HCT116 (cell line): ENCODE results near the gene TBX15. TPM values are rescaled to one million over a fixed set of nuclear protein-coding genes. Genes with fewer than 3 reads are reported as not detected.

Experiments
- ATAC-seq: fragments of 200-7000 bp; cut with Tn5 transposase; 2 replicates; pipeline ENCODE4 v1.9.1; 2020; ENCODE audit warnings: mild to moderate bottlenecking, moderate library complexity
- BruUV-seq: library from RNA; stranded (reverse); fragments of 400-500 nt; replicated peaks from 2 replicates; lab custom pipeline; 2021; lab: Mats Ljungman, UMichigan
- CTCF ChIA-PET: fragments of 300-600 bp; sonication (Branson Sonifier 250); formaldehyde crosslinking; loops from one replicate; lab custom pipeline; 2021; ENCODE audit warnings: antibody characterized with exemption; lab: Charles Lee
- POLR2A ChIA-PET: fragments of 300-600, 350-600 bp; sonication (Branson Sonifier 250); formaldehyde crosslinking; loops from one replicate; lab custom pipeline; 2021; ENCODE audit warnings: antibody characterized with exemption; lab: Charles Lee
- RAD21 ChIA-PET, 2 experiments: fragments of 300-600 bp; sonication (Branson Sonifier 250); formaldehyde crosslinking; loops; one replicate each; lab custom pipeline; 2023; ENCODE audit warnings: low total read pairs in 2 of 2; ENCODE audit not compliant: uncharacterized antibody in 2 of 2, unreplicated experiment in 2 of 2, low non-redundant PET in 1 of 2; lab: Charles Lee
- DNase-seq: peaks from one replicate; pipeline ENCODE4 v3.0.0-alpha.2; 2010; ENCODE audit warnings: low read depth, low spot score
- H2AFZ ChIP-seq: fragments of 200-600 bp; shearing (Covaris generic), sonication (generic); 2 replicates; pipeline ENCODE4 v1.6.1; 2017; ENCODE audit warnings: low read depth, mixed run types, mixed read lengths, antibody characterized with exemption, low read length; ENCODE audit not compliant: poor library complexity, severe bottlenecking
- H3K27ac ChIP-seq: 2 replicates; pipeline ENCODE4 v1.5.1; 2012; ENCODE audit warnings: low read depth, low read length
- H3K27me3 ChIP-seq: fragments of 200-600 bp; sonication (generic); 2 replicates; pipeline ENCODE4 v1.6.1; 2016; ENCODE audit warnings: mixed run types, low read length, mixed read lengths; ENCODE audit not compliant: insufficient read depth
- H3K36me3 ChIP-seq, 2 experiments: fragments of 200-500 bp in 1 of 2; fragments of 200-600 bp in 1 of 2; sonication (Bioruptor generic) in 1 of 2; sonication (generic) in 1 of 2; 2 replicates each; pipeline versions ENCODE4 v1.5.1 to v1.6.1; 2014 to 2016; ENCODE audit warnings: low read length in 2 of 2, inconsistent platforms in 1 of 2, mixed read lengths in 1 of 2, mixed run types in 1 of 2; ENCODE audit not compliant: insufficient read depth in 2 of 2, control insufficient read depth in 1 of 2
- H3K4me1 ChIP-seq, 2 experiments: fragments of 200-600 bp in 1 of 2; sonication (generic) in 1 of 2; 2 replicates each; pipeline versions ENCODE4 v1.5.1 to v1.6.1; 2012 to 2017; ENCODE audit warnings: low read length in 2 of 2, inconsistent platforms in 1 of 2, mild to moderate bottlenecking in 1 of 2, mixed read lengths in 1 of 2, mixed run types in 1 of 2, moderate library complexity in 1 of 2; ENCODE audit not compliant: insufficient read depth in 2 of 2, control insufficient read depth in 1 of 2
- H3K4me2 ChIP-seq: fragments of 200-600 bp; sonication (generic); 2 replicates; pipeline ENCODE4 v1.6.1; 2017; ENCODE audit warnings: mixed run types, low read length, mixed read lengths
- H3K4me3 ChIP-seq, 2 experiments: fragments of 200-600 bp in 1 of 2; sonication (generic) in 1 of 2; replicated peaks in 1 of 2; 2 replicates each; pipeline ENCODE4 v1.5.1; 2011 to 2016; ENCODE audit warnings: low read length in 2 of 2, control low read depth in 1 of 2, low read depth in 1 of 2, mild to moderate bottlenecking in 1 of 2, mixed read lengths in 1 of 2, mixed run types in 1 of 2
- H3K79me2 ChIP-seq: fragments of 200-600 bp; sonication (generic); 2 replicates; pipeline ENCODE4 v1.6.1; 2017; ENCODE audit warnings: mild to moderate bottlenecking, mixed run types, low read length, moderate library complexity, mixed read lengths; ENCODE audit not compliant: insufficient read depth
- H3K9ac ChIP-seq: fragments of 200-600 bp; sonication (generic); 2 replicates; pipeline ENCODE4 v1.6.1; 2016; ENCODE audit warnings: low read length, mixed read lengths
- H3K9me2 ChIP-seq: fragments of 200-600 bp; sonication (generic), shearing (Covaris generic); 2 replicates; pipeline ENCODE4 v1.6.1; 2017; ENCODE audit warnings: mixed run types, mild to moderate bottlenecking, moderate library complexity; ENCODE audit not compliant: insufficient read depth
- H3K9me3 ChIP-seq, 2 experiments: fragments of 200-500 bp in 1 of 2; fragments of 200-600 bp in 1 of 2; sonication (Bioruptor generic) in 1 of 2; sonication (generic) in 1 of 2; 2 replicates each; pipeline ENCODE4 v1.6.1; 2014 to 2017; ENCODE audit warnings: low read length in 2 of 2, mixed read lengths in 2 of 2, inconsistent platforms in 1 of 2, low read depth in 1 of 2, mild to moderate bottlenecking in 1 of 2, mixed run types in 1 of 2, moderate library complexity in 1 of 2; ENCODE audit not compliant: control insufficient read depth in 1 of 2, insufficient read depth in 1 of 2
- H4K20me1 ChIP-seq: fragments of 200-600 bp; sonication (generic), shearing (Covaris generic); 2 replicates; pipeline ENCODE4 v1.6.1; 2017; ENCODE audit warnings: mixed run types, mild to moderate bottlenecking, moderate library complexity; ENCODE audit not compliant: insufficient read depth
- CBX3 ChIP-seq: IDR thresholded peaks from 2 replicates; pipeline ENCODE4 v1.6.1; 2012; ENCODE audit warnings: low read depth
- POLR2A ChIP-seq: IDR thresholded peaks from 2 replicates; pipeline ENCODE4 v1.7.0; 2011; ENCODE audit warnings: borderline replicate concordance; ENCODE audit not compliant: insufficient read depth, insufficient read length; ENCODE audit errors: extremely low read depth
- RAD21 ChIP-seq: IDR thresholded peaks from 2 replicates; pipeline ENCODE4 v1.6.1; 2012; ENCODE audit warnings: low read depth, mild to moderate bottlenecking
- ZBTB33 ChIP-seq: IDR thresholded peaks from 2 replicates; pipeline ENCODE4 v1.6.1; 2011; ENCODE audit warnings: mild to moderate bottlenecking, low read length, moderate library complexity; ENCODE audit not compliant: insufficient replicate concordance; ENCODE audit errors: extremely low read depth
- intact Hi-C: fragments of 100-400 bp; cut with micrococcal nuclease; formaldehyde crosslinking; loops from 2 replicates; pipeline ENCODE4 v1.10.0; 2022
- total RNA-seq: library from RNA; stranded (reverse); gene quantifications from one replicate; pipeline ENCODE4 v1.2.1, GENCODE V29; 2021; ENCODE audit not compliant: unreplicated experiment
- TF ChIP-seq, protein P1 (sequence below): IDR thresholded peaks from 2 replicates; pipeline ENCODE4 v1.6.1; 2012; ENCODE audit warnings: low read depth

Gene TBX15
- total RNA-seq, 1 experiment from 2014 or later = not detected

DNA sequence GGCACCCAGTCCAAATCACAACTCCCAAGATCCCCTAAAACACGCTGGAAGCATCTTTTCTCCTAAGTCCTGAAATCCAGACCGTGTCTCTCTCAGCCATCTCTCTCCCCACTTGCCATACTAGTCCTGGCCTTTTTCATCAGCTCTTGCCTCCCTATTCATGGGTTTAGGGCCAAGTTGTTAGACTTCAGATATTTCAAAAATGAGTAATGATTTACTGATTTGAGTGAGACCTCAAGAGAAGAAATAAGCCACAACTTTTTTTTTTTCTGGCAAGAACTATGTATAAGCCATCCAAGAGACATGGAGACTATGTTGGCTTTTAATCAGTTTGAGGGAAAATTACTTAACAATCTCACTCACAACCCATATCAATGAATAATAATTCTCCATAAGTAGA is 62.5 kb downstream of the TBX15 start:
- RAD21 ChIA-PET = no interaction called here
- CTCF ChIA-PET = no interaction called here

More for the DNA sequence above, 62.5 kb downstream of the TBX15 start:
- TF ChIP-seq ZBTB33 (no peak), RAD21 (no peak), POLR2A (no peak), CBX3 (no peak)
- TF ChIP-seq, protein P1, sequence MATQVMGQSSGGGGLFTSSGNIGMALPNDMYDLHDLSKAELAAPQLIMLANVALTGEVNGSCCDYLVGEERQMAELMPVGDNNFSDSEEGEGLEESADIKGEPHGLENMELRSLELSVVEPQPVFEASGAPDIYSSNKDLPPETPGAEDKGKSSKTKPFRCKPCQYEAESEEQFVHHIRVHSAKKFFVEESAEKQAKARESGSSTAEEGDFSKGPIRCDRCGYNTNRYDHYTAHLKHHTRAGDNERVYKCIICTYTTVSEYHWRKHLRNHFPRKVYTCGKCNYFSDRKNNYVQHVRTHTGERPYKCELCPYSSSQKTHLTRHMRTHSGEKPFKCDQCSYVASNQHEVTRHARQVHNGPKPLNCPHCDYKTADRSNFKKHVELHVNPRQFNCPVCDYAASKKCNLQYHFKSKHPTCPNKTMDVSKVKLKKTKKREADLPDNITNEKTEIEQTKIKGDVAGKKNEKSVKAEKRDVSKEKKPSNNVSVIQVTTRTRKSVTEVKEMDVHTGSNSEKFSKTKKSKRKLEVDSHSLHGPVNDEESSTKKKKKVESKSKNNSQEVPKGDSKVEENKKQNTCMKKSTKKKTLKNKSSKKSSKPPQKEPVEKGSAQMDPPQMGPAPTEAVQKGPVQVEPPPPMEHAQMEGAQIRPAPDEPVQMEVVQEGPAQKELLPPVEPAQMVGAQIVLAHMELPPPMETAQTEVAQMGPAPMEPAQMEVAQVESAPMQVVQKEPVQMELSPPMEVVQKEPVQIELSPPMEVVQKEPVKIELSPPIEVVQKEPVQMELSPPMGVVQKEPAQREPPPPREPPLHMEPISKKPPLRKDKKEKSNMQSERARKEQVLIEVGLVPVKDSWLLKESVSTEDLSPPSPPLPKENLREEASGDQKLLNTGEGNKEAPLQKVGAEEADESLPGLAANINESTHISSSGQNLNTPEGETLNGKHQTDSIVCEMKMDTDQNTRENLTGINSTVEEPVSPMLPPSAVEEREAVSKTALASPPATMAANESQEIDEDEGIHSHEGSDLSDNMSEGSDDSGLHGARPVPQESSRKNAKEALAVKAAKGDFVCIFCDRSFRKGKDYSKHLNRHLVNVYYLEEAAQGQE = no peak
- intact Hi-C loops = no loop called here
- no peak overlapping the region for H3K4me2 ChIP-seq
- H3K9me2 ChIP-seq = no peaks in the 10 kb centered on the region
- POLR2A ChIA-PET = no interaction called here
- DNase-seq = no peak
- H3K4me1 ChIP-seq = no peaks in the 10 kb centered on the region
- no peak for ATAC-seq
- no peak overlapping the region for H3K4me3 ChIP-seq
- H3K79me2 ChIP-seq = no peaks in the 10 kb centered on the region
- BruUV-seq = no TSS peak
- H2AFZ ChIP-seq = no peak overlapping the region
- no peak overlapping the region for H3K9ac ChIP-seq
- no peaks in the 10 kb centered on the region; the same call in 1 of the 2 replicates for H4K20me1 ChIP-seq
- peaks cover 7% of the 10 kb centered on the region; the same call in 1 of the 2 replicates for H3K27me3 ChIP-seq
- H3K36me3 ChIP-seq = no peaks in the 10 kb centered on the region
- no peak overlapping the region for H3K27ac ChIP-seq
- H3K9me3 ChIP-seq = no peaks in the 10 kb centered on the region
